Lung (tissue), 12 donors: ENCODE measurements around the gene MAML3. TPM values are rescaled to one million over a fixed set of nuclear protein-coding genes. Genes with fewer than 3 reads are reported as not detected.

ENCODE experiments used
- ATAC-seq: fragments of 200-7000 bp; cut with Tn5 transposase; one replicate; pipeline ENCODE4 v1.9.1; 2020; ENCODE audit warnings: moderate number of reproducible peaks; ENCODE audit not compliant: insufficient read depth, low FRiP score
- DNase-seq, 3 donors: peaks; one replicate each; pipeline ENCODE4 v3.0.0-alpha.2; 2013 to 2017
- H3K27ac ChIP-seq, 2 donors: one replicate each; pipeline ENCODE4 v1.5.1; 2013; ENCODE audit warnings: mild to moderate bottlenecking in 2 of 2, moderate library complexity in 2 of 2, control low read depth in 1 of 2, inconsistent platforms in 1 of 2, low read depth in 1 of 2, low read length in 1 of 2
- H3K27me3 ChIP-seq, 3 donors: one replicate each; pipeline ENCODE4 v1.5.1; 2013; ENCODE audit warnings: low read length in 2 of 3; ENCODE audit not compliant: control insufficient read depth in 3 of 3, insufficient read depth in 3 of 3
- H3K36me3 ChIP-seq, 4 donors: one replicate each; pipeline ENCODE4 v1.5.1; 2013; ENCODE audit warnings: low read length in 4 of 4, mild to moderate bottlenecking in 1 of 4, moderate library complexity in 1 of 4; ENCODE audit not compliant: control insufficient read depth in 4 of 4, insufficient read depth in 4 of 4
- H3K4me1 ChIP-seq, 5 donors: one replicate each; pipeline ENCODE4 v1.5.1; 2013; ENCODE audit warnings: low read length in 5 of 5, mild to moderate bottlenecking in 2 of 5, moderate library complexity in 1 of 5; ENCODE audit not compliant: control insufficient read depth in 5 of 5, insufficient read depth in 5 of 5
- H3K4me3 ChIP-seq: one replicate; pipeline ENCODE4 v1.5.1; 2013; ENCODE audit warnings: mild to moderate bottlenecking, control low read depth, moderate library complexity
- H3K9ac ChIP-seq, 2 donors: one replicate each; pipeline ENCODE4 v1.5.1; 2013; ENCODE audit warnings: low read length in 2 of 2, control low read depth in 1 of 2; ENCODE audit not compliant: insufficient read depth in 1 of 2
- H3K9me3 ChIP-seq, 4 donors: one replicate each; pipeline ENCODE4 v1.5.1; 2013; ENCODE audit warnings: low read length in 3 of 4, mild to moderate bottlenecking in 1 of 4, moderate library complexity in 1 of 4; ENCODE audit not compliant: control insufficient read depth in 4 of 4, insufficient read depth in 3 of 4
- WGBS, 2 donors: extraction: QIAGEN DNeasy Blood & Tissue Kit; methylation state at CpG; one replicate each; pipeline ENCODE4 v1.1.7; 2013; 5-methylcytosine and 5-hydroxymethylcytosine counted together
- polyA plus RNA-seq, 2 donors: library from polyadenylated mRNA; stranded (reverse); fragments of 200-250 nt; gene quantifications; one replicate each; pipeline ENCODE4 v1.2.1, GENCODE V29; 2013
- total RNA-seq, 2 donors: library from RNA; depleted of rRNA in 1 of 2; stranded (reverse); fragments of >200 nt in 1 of 2; gene quantifications; one replicate each; pipeline ENCODE4 v1.2.1, GENCODE V29; 2014 to 2021
- TF ChIP-seq, protein P1 (sequence below): IDR thresholded peaks from 2 replicates; pipeline ENCODE4 v1.5.1; 2012; ENCODE audit warnings: mild to moderate bottlenecking; ENCODE audit errors: control extremely low read depth, extremely low read depth
- donor health status: control.
- donor health status: control.
- donor health status: Bipolar disorder and iron deficiency.
- donor health status: healthy.
- donor health status: DM: yes; HTN: yes; CAD: no.

MAML3 gene
- total and polyA plus RNA-seq, 4 donors = 3.0 to 16.4 (median 8.5) TPM

DNA sequence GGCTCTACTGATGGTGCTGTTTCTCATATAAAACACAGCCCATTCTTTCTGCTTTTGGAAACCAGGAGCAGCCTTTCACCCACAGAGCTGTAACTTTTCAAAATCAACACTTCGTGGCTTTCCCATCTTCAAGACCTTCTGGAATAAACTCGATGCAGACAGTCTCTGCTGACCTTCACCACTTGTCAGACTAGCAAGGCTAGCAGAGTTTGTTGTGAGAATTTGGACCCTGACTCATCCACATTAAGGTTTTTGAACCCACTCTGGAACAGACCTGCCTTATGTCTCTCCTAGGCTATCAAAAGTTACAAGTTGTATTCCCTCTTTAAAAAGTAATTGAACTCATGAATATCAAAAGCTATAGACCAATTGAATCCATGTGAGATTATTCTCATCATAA, 88.6 kb downstream of the MAML3 start:
- TF ChIP-seq, protein P1, sequence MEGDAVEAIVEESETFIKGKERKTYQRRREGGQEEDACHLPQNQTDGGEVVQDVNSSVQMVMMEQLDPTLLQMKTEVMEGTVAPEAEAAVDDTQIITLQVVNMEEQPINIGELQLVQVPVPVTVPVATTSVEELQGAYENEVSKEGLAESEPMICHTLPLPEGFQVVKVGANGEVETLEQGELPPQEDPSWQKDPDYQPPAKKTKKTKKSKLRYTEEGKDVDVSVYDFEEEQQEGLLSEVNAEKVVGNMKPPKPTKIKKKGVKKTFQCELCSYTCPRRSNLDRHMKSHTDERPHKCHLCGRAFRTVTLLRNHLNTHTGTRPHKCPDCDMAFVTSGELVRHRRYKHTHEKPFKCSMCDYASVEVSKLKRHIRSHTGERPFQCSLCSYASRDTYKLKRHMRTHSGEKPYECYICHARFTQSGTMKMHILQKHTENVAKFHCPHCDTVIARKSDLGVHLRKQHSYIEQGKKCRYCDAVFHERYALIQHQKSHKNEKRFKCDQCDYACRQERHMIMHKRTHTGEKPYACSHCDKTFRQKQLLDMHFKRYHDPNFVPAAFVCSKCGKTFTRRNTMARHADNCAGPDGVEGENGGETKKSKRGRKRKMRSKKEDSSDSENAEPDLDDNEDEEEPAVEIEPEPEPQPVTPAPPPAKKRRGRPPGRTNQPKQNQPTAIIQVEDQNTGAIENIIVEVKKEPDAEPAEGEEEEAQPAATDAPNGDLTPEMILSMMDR = no peak
- DNase-seq (peak in 1 of 3 donors; percentile 14), ATAC-seq (no peak)
- H3K4me1 ChIP-seq = peaks cover 0 to 17% (median 10%) of the 10 kb centered on the region in 5 donors
- no peak overlapping the region for H3K9ac ChIP-seq
- no peaks in the 10 kb centered on the region for H3K36me3 ChIP-seq
- 79 to 84% methylated on average over 2 of the region's 2 CpGs for WGBS, 2 donors
- no peaks in the 10 kb centered on the region for H3K9me3 ChIP-seq
- H3K4me3 ChIP-seq = no peak overlapping the region
- H3K27ac ChIP-seq = no peak overlapping the region
- no peaks in the 10 kb centered on the region for H3K27me3 ChIP-seq

DNA sequence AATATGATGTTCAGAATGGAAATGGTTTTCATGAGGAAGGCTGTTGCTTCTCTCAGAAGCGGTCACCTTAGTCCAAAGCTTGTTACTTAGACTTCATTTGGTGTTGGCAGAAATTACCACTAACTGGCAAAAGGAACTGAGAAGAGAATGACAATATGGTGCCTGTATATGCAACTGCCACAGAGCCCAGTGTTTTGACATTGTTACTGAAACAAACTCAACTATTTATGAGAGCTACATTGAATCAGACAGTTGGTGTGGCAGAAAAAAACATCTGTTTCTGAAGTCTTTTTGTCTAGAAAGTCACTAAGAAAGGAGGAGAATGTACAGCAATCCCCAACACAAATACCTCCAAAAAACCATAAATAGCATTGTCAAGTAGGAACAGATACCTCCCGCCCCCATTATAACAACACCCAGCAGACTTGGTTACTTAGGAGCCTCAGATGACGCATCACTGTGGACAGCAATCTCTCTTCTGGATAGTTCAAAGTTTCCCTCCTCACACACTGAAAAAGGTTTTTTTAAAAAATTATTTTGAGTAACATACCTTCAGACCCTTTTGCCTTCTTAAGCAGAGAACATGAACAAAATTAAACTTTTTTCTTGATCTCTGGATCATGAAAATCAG, 92.2 kb downstream of the MAML3 start:
- Histone ChIP-seq H3K4me1 (peaks cover 1 to 24% (median 12%) of the 10 kb centered on the region in 5 donors), H3K9me3 (no peaks in the 10 kb centered on the region), H3K4me3 (no peak overlapping the region), H3K27me3 (no peaks in the 10 kb centered on the region), H3K36me3 (no peaks in the 10 kb centered on the region), H3K9ac (no peak overlapping the region), H3K27ac (no peak overlapping the region)
- WGBS, 2 donors = 88 to 90% methylated on average over 3 of the region's 3 CpGs
- ATAC-seq (no peak), DNase-seq (peak in 2 of 3 donors; percentile 46 to 60)
- TF ChIP-seq, protein P1 = no peak

- DNase-seq (peak in 2 of 3 donors; percentile 38 to 41), ATAC-seq (no peak)
- no peaks in the 10 kb centered on the region for H3K9me3 ChIP-seq
- H3K36me3 ChIP-seq = no peaks in the 10 kb centered on the region
- WGBS, 2 donors = 68 to 80% methylated on average over 4 of the region's 4 CpGs
- peak overlapping the region in 1 of 2 donors; percentile 66 for H3K27ac ChIP-seq
- TF ChIP-seq, protein P1 = no peak
- H3K27me3 ChIP-seq = no peaks in the 10 kb centered on the region
- H3K4me3 ChIP-seq = no peak overlapping the region
- H3K9ac ChIP-seq = no peak overlapping the region
- peaks cover 1 to 24% (median 12%) of the 10 kb centered on the region in 5 donors for H3K4me1 ChIP-seq
Observed at GRCh38 chr4:140061194-140061593, 92.8 kb downstream of the MAML3 start.
